ENCODE measurements around the gene CALR3.

CALR3 gene

GRCh38 chr19:16459680-16460079 lies 36.3 kb downstream of the CALR3 start:
- peaks cover 10% of the 10 kb centered on the region for H3K36me3 ChIP-seq (replicated peaks; ENCODE audit: low read depth, low read length)

DNA sequence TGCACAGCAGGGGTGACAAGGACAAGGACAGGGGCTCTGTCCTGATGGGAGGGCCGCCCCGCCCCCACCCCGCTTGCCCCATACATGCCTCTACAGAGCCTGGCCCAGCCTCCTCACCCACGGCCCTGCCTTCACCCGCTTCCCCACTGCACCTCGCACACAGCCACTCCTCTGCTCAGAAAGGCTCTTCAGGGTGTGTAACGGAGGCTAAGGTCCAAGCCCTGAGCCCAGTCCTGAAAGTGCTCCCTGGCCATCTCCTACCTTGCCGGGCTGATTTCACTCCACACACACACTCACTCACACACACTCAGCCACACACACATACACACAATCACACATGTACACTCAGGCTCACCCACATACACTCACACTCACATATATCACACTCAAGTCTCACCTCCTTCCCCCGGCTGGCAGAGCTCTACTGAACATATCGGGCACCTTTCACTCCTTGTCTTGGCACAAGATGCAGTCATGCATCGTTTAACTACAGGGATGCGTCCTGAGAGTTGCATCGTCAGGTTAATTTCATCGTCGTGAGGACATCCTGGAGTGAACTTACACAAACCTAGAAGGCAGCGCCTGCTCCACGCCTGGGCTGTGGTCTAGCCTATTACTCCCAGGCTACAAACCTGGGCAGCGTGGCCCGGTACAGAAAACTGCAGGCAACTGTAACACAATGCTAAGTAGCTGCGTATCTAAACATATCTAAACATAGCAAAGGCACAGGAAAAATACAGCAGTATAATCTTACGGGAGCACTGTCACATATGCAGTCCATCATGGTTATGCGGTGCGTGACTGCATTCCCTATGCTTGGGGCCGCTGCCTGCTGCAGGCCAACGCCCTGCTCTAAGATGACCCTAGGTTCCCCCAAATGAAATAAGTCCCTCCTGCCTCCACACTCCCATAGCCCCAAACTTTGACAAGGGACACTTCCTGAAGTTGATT lies 37.3 kb downstream of the CALR3 start:
- no peak overlapping the region for H3K4me3 ChIP-seq (ENCODE audit: low read length)
- no peak overlapping the region for H2AFZ ChIP-seq (ENCODE audit: low read depth, low read length)
- H3K4me2 ChIP-seq (ENCODE audit: low read length), result no peak overlapping the region
- peaks cover 11% of the 10 kb centered on the region for H3K4me1 ChIP-seq (ENCODE audit: low read length)
- no peak for TF ChIP-seq CTCF (IDR thresholded peaks at IDR 0.05; ENCODE audit: low read depth, low read length)
- no peak for TF ChIP-seq EZH2phosphoT487 (IDR thresholded peaks at IDR 0.05; ENCODE audit: low read depth)
- no peak overlapping the region for H3K9ac ChIP-seq (ENCODE audit: low read length)
- no peak overlapping the region for H3K27ac ChIP-seq (ENCODE audit: low read length)
- H3K79me2 ChIP-seq (ENCODE audit: low read length), result peaks cover 94% of the 10 kb centered on the region
- H3K36me3 ChIP-seq (replicated peaks; ENCODE audit: low read depth, low read length), result peaks cover 9% of the 10 kb centered on the region
- no peaks in the 10 kb centered on the region for H3K9me3 ChIP-seq (ENCODE audit: insufficient read depth, low read length)
- H3K27me3 ChIP-seq (ENCODE audit: low read depth, low read length), result no peaks in the 10 kb centered on the region
- H4K20me1 ChIP-seq (ENCODE audit: insufficient read depth, low read length), result peaks cover 88% of the 10 kb centered on the region

More at GRCh38 chr19:16459680-16460079, 36.3 kb downstream of the CALR3 start:
- Histone ChIP-seq H3K4me2 (ENCODE audit: low read length) (no peak overlapping the region), H3K9me3 (ENCODE audit: insufficient read depth, low read length) (no peaks in the 10 kb centered on the region), H3K9ac (ENCODE audit: low read length) (no peak overlapping the region), H3K4me1 (ENCODE audit: low read length) (peaks cover 11% of the 10 kb centered on the region), H2AFZ (ENCODE audit: low read depth, low read length) (no peak overlapping the region), H3K27me3 (ENCODE audit: low read depth, low read length) (no peaks in the 10 kb centered on the region), H3K4me3 (ENCODE audit: low read length) (no peak overlapping the region), H4K20me1 (ENCODE audit: insufficient read depth, low read length) (peaks cover 87% of the 10 kb centered on the region), H3K27ac (ENCODE audit: low read length) (no peak overlapping the region), H3K79me2 (ENCODE audit: low read length) (peaks cover 95% of the 10 kb centered on the region)
- TF ChIP-seq EZH2phosphoT487 (IDR thresholded peaks at IDR 0.05; ENCODE audit: low read depth), result no peak
- TF ChIP-seq CTCF (IDR thresholded peaks at IDR 0.05; ENCODE audit: low read depth, low read length), result no peak

DNA sequence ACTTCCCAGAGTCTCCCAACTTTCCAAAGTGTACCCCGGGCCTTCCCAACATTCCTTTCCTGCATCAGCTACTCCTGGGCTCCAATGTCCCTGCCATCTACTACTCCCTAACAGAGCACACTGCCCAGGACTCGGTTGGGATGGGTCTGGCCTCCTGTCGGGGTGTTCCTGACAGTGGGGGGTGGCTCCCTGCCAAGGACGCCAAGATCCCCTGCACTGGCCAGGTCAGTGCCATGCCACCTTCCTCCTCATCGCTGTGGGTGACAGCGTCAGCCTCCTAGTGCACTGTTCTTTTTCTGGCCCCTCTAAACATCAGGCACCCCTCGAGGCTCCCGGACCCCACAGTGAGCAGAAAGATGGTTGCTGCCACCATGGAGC lies 38.0 kb downstream of the CALR3 start:
- Histone ChIP-seq H3K79me2 (ENCODE audit: low read length) (peaks cover 90% of the 10 kb centered on the region), H3K4me1 (ENCODE audit: low read length) (peaks cover 11% of the 10 kb centered on the region), H4K20me1 (ENCODE audit: insufficient read depth, low read length) (peaks cover 80% of the 10 kb centered on the region), H3K36me3 (replicated peaks; ENCODE audit: low read depth, low read length) (peaks cover 6% of the 10 kb centered on the region), H3K27ac (ENCODE audit: low read length) (no peak overlapping the region), H3K27me3 (ENCODE audit: low read depth, low read length) (no peaks in the 10 kb centered on the region), H3K9me3 (ENCODE audit: insufficient read depth, low read length) (no peaks in the 10 kb centered on the region), H3K4me2 (ENCODE audit: low read length) (no peak overlapping the region), H3K4me3 (ENCODE audit: low read length) (no peak overlapping the region), H3K9ac (ENCODE audit: low read length) (no peak overlapping the region), H2AFZ (ENCODE audit: low read depth, low read length) (no peak overlapping the region)
- no peak for TF ChIP-seq EZH2phosphoT487 (IDR thresholded peaks at IDR 0.05; ENCODE audit: low read depth)
- no peak for TF ChIP-seq CTCF (IDR thresholded peaks at IDR 0.05; ENCODE audit: low read depth, low read length)

DNA sequence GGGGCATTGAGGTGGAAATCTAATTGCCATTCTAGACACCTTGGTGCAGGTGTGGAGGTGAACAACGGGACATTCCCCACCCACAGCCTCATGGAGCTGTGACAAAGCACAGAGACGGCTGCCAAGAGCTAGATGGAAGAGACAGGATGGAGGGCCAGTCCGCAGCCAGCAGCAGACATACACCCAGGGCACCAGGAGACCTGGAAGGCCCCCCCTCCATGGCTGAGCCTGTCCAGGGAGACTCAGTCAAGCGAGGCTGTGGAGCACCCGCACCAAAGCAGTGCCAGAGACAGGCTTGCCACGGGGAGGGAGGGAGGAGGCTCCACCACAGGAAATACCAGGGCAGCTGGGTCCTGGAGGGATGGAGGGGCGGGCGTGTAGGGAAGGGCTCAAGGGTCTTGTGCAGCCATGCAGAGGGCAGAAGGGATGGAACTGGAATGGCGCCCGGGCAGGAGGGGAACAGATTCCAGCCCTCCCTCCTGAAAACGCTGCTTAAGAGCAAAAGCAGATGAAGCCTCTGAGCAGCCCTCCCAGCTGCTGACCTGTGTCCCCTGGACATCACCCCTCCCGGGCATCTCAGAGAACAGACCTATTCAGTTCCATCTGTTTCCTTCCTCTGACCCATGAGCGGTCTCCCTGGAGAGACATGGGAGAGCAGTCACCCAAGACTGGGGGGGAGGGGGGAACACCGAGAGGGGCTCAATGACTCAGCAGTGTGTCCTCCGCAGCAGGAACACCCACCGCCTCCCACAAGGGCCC lies 38.6 kb downstream of the CALR3 start:
- H3K9ac ChIP-seq (ENCODE audit: low read length), result no peak overlapping the region
- peaks cover 11% of the 10 kb centered on the region for H3K4me1 ChIP-seq (ENCODE audit: low read length)
- H3K4me2 ChIP-seq (ENCODE audit: low read length), result no peak overlapping the region
- peaks cover 75% of the 10 kb centered on the region for H4K20me1 ChIP-seq (ENCODE audit: insufficient read depth, low read length)
- H3K36me3 ChIP-seq (replicated peaks; ENCODE audit: low read depth, low read length), result peaks cover 3% of the 10 kb centered on the region
- peaks cover 85% of the 10 kb centered on the region for H3K79me2 ChIP-seq (ENCODE audit: low read length)
- H2AFZ ChIP-seq (ENCODE audit: low read depth, low read length), result no peak overlapping the region
- no peak overlapping the region for H3K4me3 ChIP-seq (ENCODE audit: low read length)
- no peaks in the 10 kb centered on the region for H3K27me3 ChIP-seq (ENCODE audit: low read depth, low read length)
- TF ChIP-seq EZH2phosphoT487 (IDR thresholded peaks at IDR 0.05; ENCODE audit: low read depth), result no peak
- TF ChIP-seq CTCF (IDR thresholded peaks at IDR 0.05; ENCODE audit: low read depth, low read length), result no peak
- no peaks in the 10 kb centered on the region for H3K9me3 ChIP-seq (ENCODE audit: insufficient read depth, low read length)
- no peak overlapping the region for H3K27ac ChIP-seq (ENCODE audit: low read length)

Data from OCI-LY3 (cell line).